SK-N-SH (cell line): ENCODE measurements around the gene CNTFR. TPM values are rescaled to one million over a fixed set of nuclear protein-coding genes. Genes with fewer than 3 reads are reported as not detected.

ENCODE experiments used
- CTCF ChIA-PET: fragments of 300-600, 350-600 bp; formaldehyde crosslinking; extraction: SDS; loops from one replicate; lab custom pipeline; 2021; lab: Yijun Ruan, JAX
- POLR2A ChIA-PET: fragments of 350-600 bp; sonication (Branson Sonifier 250); formaldehyde crosslinking; extraction: SDS; loops from one replicate; lab custom pipeline; 2020; ENCODE audit warnings: antibody characterized with exemption, inconsistent platforms; lab: Yijun Ruan, JAX
- DNase-seq: peaks from one replicate; pipeline ENCODE4 v3.0.0; 2012
- H2AFZ ChIP-seq: fragments of 200-600 bp; sonication (generic); 2 replicates; pipeline ENCODE4 v1.8.1; 2016; ENCODE audit warnings: antibody characterized with exemption, mild to moderate bottlenecking, low read depth
- H3F3A ChIP-seq: fragments of 200-600 bp; sonication (generic); replicated peaks from 2 replicates; pipeline ENCODE3; 2016; ENCODE audit warnings: antibody characterized with exemption, mild to moderate bottlenecking; ENCODE audit not compliant: insufficient read depth
- H3K27ac ChIP-seq, 2 experiments: fragments of 200-500 bp in 1 of 2; fragments of 200-600 bp in 1 of 2; sonication (Bioruptor generic) in 1 of 2; sonication (generic), shearing (Covaris generic) in 1 of 2; 2 replicates each; pipeline versions ENCODE4 v1.5.1 to v1.6.1; 2014 to 2016; ENCODE audit warnings: low read depth in 2 of 2, inconsistent platforms in 1 of 2, low read length in 1 of 2, mild to moderate bottlenecking in 1 of 2, mixed read lengths in 1 of 2
- H3K27me3 ChIP-seq: fragments of 200-600 bp; sonication (generic), shearing (Covaris generic); 2 replicates; pipeline ENCODE4 v1.6.1; 2016; ENCODE audit warnings: mixed run types; ENCODE audit not compliant: insufficient read depth
- H3K36me3 ChIP-seq, 2 experiments: fragments of 200-500 bp in 1 of 2; fragments of 200-600 bp in 1 of 2; sonication (Bioruptor generic) in 1 of 2; sonication (generic) in 1 of 2; replicated peaks in 1 of 2; 2 replicates each; pipeline versions ENCODE3 to v1.5.1; 2014 to 2016; ENCODE audit warnings: low read length in 1 of 2, mild to moderate bottlenecking in 1 of 2; ENCODE audit not compliant: insufficient read depth in 2 of 2, control insufficient read depth in 1 of 2
- H3K4me1 ChIP-seq, 2 experiments: fragments of 200-500 bp in 1 of 2; fragments of 200-600 bp in 1 of 2; sonication (Bioruptor generic) in 1 of 2; sonication (generic), shearing (Covaris generic) in 1 of 2; 2 replicates each; pipeline versions ENCODE4 v1.5.1 to v1.6.1; 2014 to 2016; ENCODE audit warnings: low read depth in 1 of 2, low read length in 1 of 2, mixed run types in 1 of 2; ENCODE audit not compliant: insufficient read depth in 2 of 2, control insufficient read depth in 1 of 2
- H3K4me2 ChIP-seq: fragments of 200-600 bp; sonication (generic), shearing (Covaris generic); 2 replicates; pipeline ENCODE4 v1.6.1; 2017; ENCODE audit warnings: mixed run types
- H3K4me3 ChIP-seq, 2 experiments: fragments of 200-500 bp in 1 of 2; fragments of 200-600 bp in 1 of 2; sonication (Bioruptor generic) in 1 of 2; sonication (generic), shearing (Covaris generic) in 1 of 2; 2 replicates each; pipeline versions ENCODE4 v1.5.1 to v1.8.1; 2014 to 2016; ENCODE audit warnings: low read depth in 2 of 2, inconsistent platforms in 1 of 2, low read length in 1 of 2, mild to moderate bottlenecking in 1 of 2, mixed read lengths in 1 of 2, moderate library complexity in 1 of 2
- H3K79me2 ChIP-seq: fragments of 200-600 bp; sonication (generic); 2 replicates; pipeline ENCODE4 v1.8.1; 2017; ENCODE audit warnings: mild to moderate bottlenecking; ENCODE audit not compliant: insufficient read depth
- H3K9ac ChIP-seq: fragments of 200-600 bp; sonication (generic); 2 replicates; pipeline ENCODE4 v1.6.1; 2017; ENCODE audit warnings: mixed run types
- H3K9me2 ChIP-seq: fragments of 200-600 bp; sonication (generic); 2 replicates; pipeline ENCODE4 v1.6.1; 2017; ENCODE audit warnings: mixed run types
- H3K9me3 ChIP-seq: fragments of 200-600 bp; sonication (generic); 2 replicates; pipeline ENCODE4 v1.6.1; 2017; ENCODE audit warnings: mixed run types, mild to moderate bottlenecking, moderate library complexity
- H4K20me1 ChIP-seq: fragments of 200-600 bp; sonication (generic); 2 replicates; pipeline ENCODE4 v1.6.1; 2017; ENCODE audit warnings: mild to moderate bottlenecking, mixed run types; ENCODE audit not compliant: insufficient read depth
- CHD2 ChIP-seq: fragments of 150-350 bp; IDR thresholded peaks from 2 replicates; pipeline ENCODE4 v1.6.1; 2018; ENCODE audit warnings: low read length; ENCODE audit not compliant: partially characterized antibody
- CTCF ChIP-seq: fragments of 200-600 bp; sonication (generic); IDR thresholded peaks from 2 replicates; pipeline ENCODE4 v1.6.1; 2017; ENCODE audit warnings: antibody characterized with exemption, mild to moderate bottlenecking, moderate library complexity
- ELF1 ChIP-seq: IDR thresholded peaks from 2 replicates; pipeline ENCODE4 v1.4.0; 2012
- EZH2phosphoT487 ChIP-seq: fragments of 200-600 bp; sonication (generic); IDR thresholded peaks from 2 replicates; pipeline ENCODE4 v1.6.1; 2017; ENCODE audit warnings: low read depth, mixed run types, mild to moderate bottlenecking, antibody characterized with exemption, moderate library complexity, borderline replicate concordance
- FOXJ3 ChIP-seq: sonication (generic); formaldehyde crosslinking; IDR thresholded peaks from 2 replicates; pipeline ENCODE4 v1.5.1; 2020; ENCODE audit warnings: mild to moderate bottlenecking, missing genetic modification reagents
- GATA2 ChIP-seq: sonication (generic); formaldehyde crosslinking; IDR thresholded peaks from 2 replicates; pipeline ENCODE4 v1.5.0; 2020; ENCODE audit warnings: mild to moderate bottlenecking, missing genetic modification reagents
- MAX ChIP-seq: IDR thresholded peaks from 2 replicates; pipeline ENCODE4 v1.4.0; 2012; ENCODE audit warnings: low read depth
- MEF2A ChIP-seq: IDR thresholded peaks from 2 replicates; pipeline ENCODE4 v1.4.0; 2012; ENCODE audit warnings: low read depth, borderline replicate concordance
- NRF1 ChIP-seq: IDR thresholded peaks from 2 replicates; pipeline ENCODE4 v1.6.1; 2012; ENCODE audit warnings: low read depth, mild to moderate bottlenecking, low read length
- POLR2AphosphoS5 ChIP-seq: IDR thresholded peaks from 2 replicates; pipeline ENCODE4 v1.6.1; 2012; ENCODE audit warnings: low read depth, low read length
- RCOR1 ChIP-seq: fragments of 150-350 bp; IDR thresholded peaks from 2 replicates; pipeline ENCODE4 v1.6.1; 2017; ENCODE audit warnings: antibody characterized with exemption, low read length
- REST ChIP-seq: IDR thresholded peaks from 2 replicates; pipeline ENCODE4 v1.6.1; 2012; ENCODE audit warnings: mild to moderate bottlenecking, low read depth, low read length, moderate library complexity
- SIN3A ChIP-seq: IDR thresholded peaks from 2 replicates; pipeline ENCODE4 v1.6.1; 2012; ENCODE audit warnings: low read depth, mild to moderate bottlenecking, low read length, moderate library complexity, borderline replicate concordance
- SMC3 ChIP-seq: IDR thresholded peaks from 2 replicates; pipeline ENCODE4 v1.6.1; 2012; ENCODE audit warnings: low read depth, low read length, improper control_type of control experiment
- TAF1 ChIP-seq: IDR thresholded peaks from 2 replicates; pipeline ENCODE4 v1.6.1; 2012; ENCODE audit warnings: low read depth, mild to moderate bottlenecking, low read length, moderate library complexity, borderline replicate concordance
- TEAD4 ChIP-seq: IDR thresholded peaks from 2 replicates; pipeline ENCODE4 v1.4.0; 2012; ENCODE audit warnings: mild to moderate bottlenecking, borderline replicate concordance; ENCODE audit not compliant: insufficient read depth
- USF1 ChIP-seq: IDR thresholded peaks from 2 replicates; pipeline ENCODE4 v1.4.0; 2012; ENCODE audit warnings: low read depth, borderline replicate concordance
- YY1 ChIP-seq: IDR thresholded peaks from 2 replicates; pipeline ENCODE4 v1.4.0; 2012; ENCODE audit warnings: low read depth, mild to moderate bottlenecking
- WGBS: methylation state at CpG from one replicate; pipeline ENCODE4 v1.1.6; 2017; ENCODE audit warnings: low lambda C conversion rate; 5-methylcytosine and 5-hydroxymethylcytosine counted together
- polyA plus RNA-seq, 3 experiments: library from polyadenylated mRNA; depleted of rRNA; stranded (reverse); fragments of >200 nt; gene quantifications; 2 replicates each; pipeline ENCODE4 v1.2.3, GENCODE V29; 2012

The CNTFR gene
- polyA plus RNA-seq, 1 of the 3 experiments (the other 2 are of a cell fraction), result 1.8 TPM

GRCh38 chr9:34544035-34544434 is 45.5 kb downstream of the CNTFR start:
- Histone ChIP-seq H3K27ac (no peak overlapping the region), H3K4me1 (peaks cover 0 to 28% of the 10 kb centered on the region in 2 experiments; a peak in 1 of 4 replicates), H3K27me3 (peaks cover 5% of the 10 kb centered on the region; the same call in 1 of the 2 replicates), H3K36me3 (no peaks in the 10 kb centered on the region), H3K9me2 (no peaks in the 10 kb centered on the region), H3K9ac (no peak overlapping the region), H3K9me3 (no peaks in the 10 kb centered on the region), H3K79me2 (no peaks in the 10 kb centered on the region), H3K4me2 (no peak overlapping the region), H2AFZ (no peak overlapping the region), H3K4me3 (no peak overlapping the region), H3F3A (no peaks in the 10 kb centered on the region), H4K20me1 (no peaks in the 10 kb centered on the region)
- CTCF ChIA-PET, result interaction anchor here (1.0 to 18.0 kb wide), 6 partner anchors 43 to 141 kb away, joined by 3 to 507 read pairs (median 4); partner anchors contain the start of gene CNTFR
- no peak for DNase-seq
- POLR2A ChIA-PET, result no interaction called here
- TF ChIP-seq MAX, result no peak
- no peak for TF ChIP-seq EZH2phosphoT487
- no peak for TF ChIP-seq GATA2 (CRISPR knock-in tag)
- no peak for TF ChIP-seq POLR2AphosphoS5
- TF ChIP-seq CHD2, result no peak
- TF ChIP-seq SMC3, result no peak
- no peak for TF ChIP-seq YY1
- TF ChIP-seq NRF1, result no peak
- TF ChIP-seq ELF1, result no peak
- TF ChIP-seq MEF2A, result no peak
- TF ChIP-seq REST, result no peak
- 46% methylated on average over 5 of the region's 5 CpGs for WGBS

GRCh38 chr9:34541540-34541939 is 48.0 kb downstream of the CNTFR start:
- CTCF ChIA-PET, result interaction anchor here (1.8 to 1.9 kb wide), 2 partner anchors 50 to 137 kb away, joined by 4 to 9 read pairs; no protein-coding TSS in a partner anchor
- TF ChIP-seq TAF1 (no peak), ELF1 (no peak), USF1 (no peak), TEAD4 (no peak), FOXJ3 (no peak), POLR2AphosphoS5 (no peak), REST (no peak), SIN3A (no peak), CTCF (no peak), RCOR1 (no peak), MEF2A (no peak)

More at GRCh38 chr9:34541540-34541939, 48.0 kb downstream of the CNTFR start:
- Histone ChIP-seq H3K4me2 (no peak overlapping the region), H3K9ac (no peak overlapping the region), H3K27ac (no peak overlapping the region), H3K4me3 (no peak overlapping the region), H3K4me1 (peaks cover 0 to 11% of the 10 kb centered on the region in 2 experiments; a peak in 1 of 4 replicates), H3K9me3 (no peaks in the 10 kb centered on the region), H3K9me2 (no peaks in the 10 kb centered on the region), H3K27me3 (peaks cover 5% of the 10 kb centered on the region; the same call in 1 of the 2 replicates), H3F3A (no peaks in the 10 kb centered on the region), H4K20me1 (no peaks in the 10 kb centered on the region), H3K79me2 (no peaks in the 10 kb centered on the region), H2AFZ (no peak overlapping the region), H3K36me3 (no peaks in the 10 kb centered on the region)
- DNase-seq, result no peak
- 71% methylated on average over 7 of the region's 7 CpGs for WGBS
- POLR2A ChIA-PET, result no interaction called here
